ENCODE measurements around the gene SVBP. TPM values are rescaled to one million over a fixed set of nuclear protein-coding genes. Genes with fewer than 3 reads are reported as not detected.

The SVBP gene
- polyA plus RNA-seq, 4 donors, result 55.8 to 80.3 (median 62.3) TPM

DNA sequence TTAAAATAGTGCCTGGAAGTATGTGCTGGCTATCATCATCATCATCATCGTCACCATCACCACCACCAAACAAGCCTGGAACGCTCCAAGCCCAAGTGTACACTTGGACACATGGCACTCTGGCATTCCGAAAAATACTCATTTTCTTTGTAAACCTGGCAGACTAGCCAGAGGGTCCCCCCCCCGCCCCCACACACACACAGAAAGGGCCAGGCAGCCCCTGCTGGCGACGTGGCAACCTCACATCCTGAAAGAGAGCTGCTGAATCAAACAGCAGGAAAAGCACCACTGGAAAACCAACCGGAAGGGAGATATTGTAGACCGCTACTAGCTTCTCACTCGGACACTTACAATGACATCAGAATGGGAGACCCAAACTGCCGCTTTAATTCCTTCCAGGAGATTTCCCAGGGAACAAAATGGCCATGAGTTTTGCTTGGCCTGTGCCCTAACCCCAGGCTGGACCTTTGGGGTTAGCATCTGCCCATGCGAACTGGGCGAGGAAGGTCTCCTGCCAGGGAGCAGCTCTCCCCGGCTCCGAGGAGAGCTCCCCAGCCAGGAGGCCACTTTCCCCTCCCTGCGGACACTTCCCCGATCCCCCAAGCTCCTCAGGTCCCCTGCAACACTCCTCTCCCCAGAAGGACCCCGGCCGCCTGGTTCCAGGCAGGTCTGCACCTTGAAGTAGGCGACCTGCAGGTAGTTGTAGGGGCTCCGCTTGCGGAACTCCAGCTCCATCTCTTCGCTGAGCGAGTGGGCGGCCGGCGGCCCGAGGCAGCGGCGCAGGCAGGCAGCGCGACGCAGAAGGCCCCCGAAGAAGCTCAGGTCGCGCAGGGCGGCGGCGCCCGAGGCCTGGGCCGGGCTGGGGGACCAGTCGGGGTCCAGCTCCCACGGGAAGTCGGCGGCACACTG, 51.1 kb downstream of the SVBP start:
- DNase-seq (ENCODE audit: low read depth in 4 of 4, low spot score in 2 of 4), result peak in 3 of 4 donors; percentile 25 to 69 (median 64)

DNA sequence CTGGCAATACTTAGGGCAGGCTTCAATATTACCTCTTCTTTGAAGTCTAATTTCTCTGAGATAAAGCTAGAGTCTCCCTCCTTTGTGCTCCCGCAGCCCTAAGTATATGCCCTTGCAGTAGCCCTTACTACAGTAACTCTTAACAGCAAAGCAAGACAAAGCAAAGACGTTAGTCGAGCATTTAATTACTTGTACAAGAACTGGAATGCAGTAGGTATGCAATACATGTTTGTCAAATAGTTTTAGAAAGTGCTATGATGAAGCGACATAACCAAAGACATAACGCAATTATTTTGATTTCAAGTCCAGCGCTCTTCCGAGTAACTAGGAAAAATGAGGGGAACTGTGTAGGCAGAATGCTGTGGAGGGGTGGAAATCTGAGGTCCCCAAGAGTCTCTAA, 51.9 kb downstream of the SVBP start:
- DNase-seq (ENCODE audit: low read depth in 4 of 4, low spot score in 2 of 4), result no peak

DNA sequence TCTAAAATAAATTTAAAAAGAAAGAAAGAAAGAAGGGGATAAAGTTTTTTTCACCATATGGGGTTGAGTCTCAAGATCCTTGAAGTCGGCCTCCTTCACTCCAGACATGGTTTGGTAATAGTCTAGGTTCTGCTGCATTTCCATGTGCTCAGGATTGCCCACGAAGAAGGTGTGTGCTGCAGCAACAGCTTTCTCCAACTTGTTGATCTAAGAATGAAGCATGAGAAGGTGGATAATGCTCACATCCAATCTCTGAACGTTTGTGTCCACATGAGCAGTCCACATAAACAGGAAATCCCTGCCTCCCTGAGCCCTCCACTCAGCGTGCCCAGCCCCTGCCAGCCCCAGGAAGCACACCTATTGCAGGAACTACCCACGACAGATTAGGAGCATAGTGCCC, 54.9 kb downstream of the SVBP start:
- DNase-seq (ENCODE audit: low read depth in 4 of 4, low spot score in 2 of 4), result no peak

DNA sequence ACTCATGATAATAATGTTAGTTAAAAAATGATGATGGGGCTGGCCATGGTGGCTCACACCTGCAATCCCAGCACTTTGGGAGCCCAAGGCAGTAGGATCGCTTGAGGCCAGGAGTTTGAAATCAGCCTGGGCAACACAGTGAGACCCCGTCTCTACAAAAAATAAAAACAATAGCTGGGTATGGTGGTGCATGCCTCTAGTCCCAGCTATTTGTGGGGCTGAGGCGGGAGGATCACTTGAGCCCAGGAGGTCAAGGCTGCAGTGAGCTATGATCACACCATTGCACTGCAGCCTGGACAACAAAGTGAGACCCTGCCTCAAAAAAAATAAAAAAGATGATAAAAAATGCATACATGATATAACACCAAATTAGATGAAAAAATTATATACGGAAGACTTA, 55.6 kb downstream of the SVBP start:
- no peak for DNase-seq (ENCODE audit: low read depth in 4 of 4, low spot score in 2 of 4)

DNA sequence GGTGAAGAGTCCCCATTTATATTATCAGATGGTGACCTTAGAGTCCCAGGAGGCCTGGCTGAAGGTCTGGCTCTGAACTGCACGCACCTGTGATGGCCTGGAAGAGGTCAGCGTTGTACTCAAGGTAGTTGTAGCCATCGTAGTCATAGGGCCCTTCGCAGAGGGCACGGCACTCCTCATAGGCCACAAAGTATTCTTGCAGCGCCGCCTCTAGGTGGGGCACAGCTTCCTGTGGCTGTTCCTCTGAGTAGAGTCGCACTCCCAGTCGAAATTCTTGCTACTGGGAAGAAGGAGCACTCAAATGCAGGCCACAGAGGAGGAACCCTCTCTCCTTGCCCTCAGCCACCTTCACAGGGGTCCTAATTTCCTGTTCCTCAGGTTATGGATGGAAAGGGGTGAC, 58.1 kb downstream of the SVBP start:
- no peak for DNase-seq (ENCODE audit: low read depth in 4 of 4, low spot score in 2 of 4)

DNA sequence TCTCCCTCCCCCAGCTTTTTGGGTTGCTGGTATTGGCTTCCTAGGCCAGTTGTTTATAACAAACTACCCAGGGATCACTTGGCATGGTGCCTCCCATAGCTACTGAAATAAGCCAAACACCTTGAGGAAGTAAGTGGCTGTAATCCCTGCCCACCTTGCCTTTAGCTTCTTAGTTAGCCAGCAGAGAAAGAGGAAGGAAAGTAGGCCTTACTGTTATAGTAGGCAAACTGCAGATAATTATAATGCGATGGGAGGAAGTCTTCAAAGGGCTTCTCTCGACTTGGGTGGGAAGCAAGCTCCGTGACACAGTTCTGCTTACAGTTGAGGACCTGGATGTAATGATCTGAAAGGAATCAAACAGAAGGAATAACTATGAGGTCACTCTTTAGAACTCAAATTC, 58.6 kb downstream of the SVBP start:
- DNase-seq (ENCODE audit: low read depth in 4 of 4, low spot score in 2 of 4), result no peak

DNA sequence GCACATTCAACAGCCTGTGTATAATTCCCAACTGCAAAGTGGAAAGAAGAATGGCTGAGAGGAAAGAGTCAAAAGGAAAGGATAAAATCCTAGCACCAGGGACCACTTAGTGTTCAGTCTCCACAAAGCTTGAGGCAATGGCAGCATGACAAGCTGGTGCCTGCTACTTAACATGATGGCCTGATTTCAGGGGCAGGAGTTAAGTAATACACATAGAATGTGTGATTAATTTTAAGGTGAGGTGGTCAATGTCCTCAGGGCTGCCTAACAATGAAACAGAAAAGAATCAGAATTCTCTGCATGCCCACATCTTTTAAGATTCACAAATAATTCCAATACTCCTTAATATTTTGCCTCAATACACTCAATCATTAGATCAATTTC, 59.3 kb downstream of the SVBP start:
- no peak for DNase-seq (ENCODE audit: low read depth in 4 of 4, low spot score in 2 of 4)

Other genes starting within 250 kb of the SVBP start
- 10 to 100 TPM; 57.4 to 59.5 (median 58.1) TPM for gene PPIH, start 159.0 kb downstream of the SVBP start, polyA plus RNA-seq (ENCODE audit: insufficient read length in 4 of 4)
- 100 to 1,000 TPM; 607 to 710 (median 647) TPM for gene YBX1, start 135.0 kb downstream of the SVBP start, polyA plus RNA-seq (ENCODE audit: insufficient read length in 4 of 4)
- gene CLDN19, start 77.2 kb downstream of the SVBP start, polyA plus RNA-seq (ENCODE audit: insufficient read length in 4 of 4), result 100 to 1,000 TPM in 1 of 4 donors, 10 to 100 TPM in 3; 86.6 to 121 (median 92.5) TPM
- gene P3H1, start 50.4 kb downstream of the SVBP start, polyA plus RNA-seq (ENCODE audit: insufficient read length in 4 of 4), result 10 to 100 TPM; 71.4 to 76.1 (median 71.6) TPM
- 10 to 100 TPM in 3 of 4 donors, 1 to 10 TPM in 1; 8.4 to 15.2 (median 12.6) TPM for gene C1orf50, start 50.1 kb downstream of the SVBP start, polyA plus RNA-seq (ENCODE audit: insufficient read length in 4 of 4)
- 1 to 10 TPM in 2 of 4 donors, under 1 TPM in 2; 0.78 to 1.6 (median 0.97) TPM for gene TMEM269, start 32.4 kb downstream of the SVBP start, polyA plus RNA-seq (ENCODE audit: insufficient read length in 4 of 4)
- gene ERMAP, start 275 bp downstream of the SVBP start, polyA plus RNA-seq (ENCODE audit: insufficient read length in 4 of 4), result 10 to 100 TPM; 18.0 to 23.7 (median 22.3) TPM
- 10 to 100 TPM; 18.2 to 23.6 (median 19.3) TPM for gene ZNF691, start 29.2 kb upstream of the SVBP start, polyA plus RNA-seq (ENCODE audit: insufficient read length in 4 of 4)
- 10 to 100 TPM; 37.3 to 41.2 (median 38.9) TPM for gene SLC2A1, start 141.5 kb upstream of the SVBP start, polyA plus RNA-seq (ENCODE audit: insufficient read length in 4 of 4)

Measured in left renal cortex interstitium (tissue), 4 donors.